HepG2 (cell line): ENCODE measurements around the gene EIF4G3. TPM values are rescaled to one million over a fixed set of nuclear protein-coding genes. Genes with fewer than 3 reads are reported as not detected.

Experiments used
- ATF5 ChIP-seq: sonication (generic); formaldehyde crosslinking; IDR thresholded peaks from 2 replicates; pipeline ENCODE4 v1.4.0; 2020; ENCODE audit warnings: mild to moderate bottlenecking, low read depth, missing genetic modification reagents
- CBX2 ChIP-seq, 2 experiments: fragments of 200-600 bp in 1 of 2; sonication (generic); formaldehyde crosslinking in 1 of 2; IDR thresholded peaks; 2 replicates each; pipeline versions ENCODE4 v1.7.0 to v1.8.1; 2018 to 2022; ENCODE audit warnings: low read depth in 2 of 2, low read length in 1 of 2, mild to moderate bottlenecking in 1 of 2, missing genetic modification reagents in 1 of 2
- DR1 ChIP-seq: sonication (generic); formaldehyde crosslinking; IDR thresholded peaks from 2 replicates; pipeline ENCODE4 v1.8.0; 2021; ENCODE audit warnings: mild to moderate bottlenecking, missing genetic modification reagents, inconsistent platforms
- JUNB ChIP-seq: sonication (generic); formaldehyde crosslinking; IDR thresholded peaks from 2 replicates; pipeline ENCODE4 v1.8.0; 2022; ENCODE audit warnings: missing genetic modification reagents, mild to moderate bottlenecking, borderline replicate concordance
- MAX ChIP-seq: IDR thresholded peaks from 2 replicates; pipeline ENCODE4 v1.6.1; 2012; ENCODE audit warnings: inconsistent platforms
- MZF1 ChIP-seq: sonication (generic); formaldehyde crosslinking; IDR thresholded peaks from 2 replicates; pipeline ENCODE4 v1.8.1; 2023; ENCODE audit warnings: mild to moderate bottlenecking, missing genetic modification reagents, borderline replicate concordance
- NR2F2 ChIP-seq: IDR thresholded peaks from 2 replicates; pipeline ENCODE4 v1.6.1; 2012; ENCODE audit warnings: low read depth, inconsistent platforms, borderline replicate concordance
- SMAD9 ChIP-seq: sonication (generic); formaldehyde crosslinking; IDR thresholded peaks from 2 replicates; pipeline ENCODE4 v1.5.1; 2020; ENCODE audit warnings: mild to moderate bottlenecking, missing genetic modification reagents
- SOX5 ChIP-seq: IDR thresholded peaks from 2 replicates; pipeline ENCODE4 v1.6.1; 2016; ENCODE audit warnings: borderline replicate concordance
- SSRP1 ChIP-seq: IDR thresholded peaks from 2 replicates; pipeline ENCODE4 v1.6.1; 2016; ENCODE audit warnings: control low read depth
- U2AF2 ChIP-seq: fragments of 200-400 bp; formaldehyde crosslinking; IDR thresholded peaks from 2 replicates; pipeline ENCODE4 v1.6.1; 2017; ENCODE audit warnings: low read depth, mild to moderate bottlenecking, low read length
- ZBTB40 ChIP-seq, 2 experiments: fragments of 450-650 bp in 1 of 2; sonication (generic) in 1 of 2; formaldehyde crosslinking in 1 of 2; IDR thresholded peaks; 2 replicates each; pipeline versions ENCODE4 v1.6.1 to v1.8.0; 2016 to 2022; ENCODE audit warnings: antibody characterized with exemption in 1 of 2, mild to moderate bottlenecking in 1 of 2, missing genetic modification reagents in 1 of 2
- ZNF431 ChIP-seq: sonication (generic); formaldehyde crosslinking; IDR thresholded peaks from 2 replicates; pipeline ENCODE4 v1.9.0; 2022; ENCODE audit warnings: missing genetic modification reagents, low read depth, mild to moderate bottlenecking, borderline replicate concordance
- ZNF441 ChIP-seq: sonication (generic); formaldehyde crosslinking; IDR thresholded peaks from 2 replicates; pipeline ENCODE4 v1.7.0; 2021; ENCODE audit warnings: missing genetic modification reagents, borderline replicate concordance
- ZNF781 ChIP-seq: sonication (generic); formaldehyde crosslinking; IDR thresholded peaks from 2 replicates; pipeline ENCODE4 v1.5.1; 2020; ENCODE audit warnings: borderline replicate concordance, mild to moderate bottlenecking, missing genetic modification reagents; ENCODE audit errors: not compliant biosample characterization
- polyA plus RNA-seq, 8 experiments: library from polyadenylated mRNA; depleted of rRNA in 3 of 8; stranded (reverse) in 7 of 8; unstranded in 1 of 8; fragments of >200 nt; fragmentation: Illumina TruSeq in 4 of 8; extraction: Trizol in 4 of 8; gene quantifications; 2 replicates each; pipeline versions ENCODE4 v1.2.1 to v1.2.3, GENCODE V29; 2011 to 2016; ENCODE audit warnings: low read depth in 4 of 8, missing spikeins in 1 of 8, mixed read lengths in 1 of 8; ENCODE audit not compliant: insufficient read depth in 1 of 8
- total RNA-seq, 5 experiments: library from RNA; depleted of rRNA; stranded (reverse); fragments of >200 nt; fragmentation: Illumina TruSeq; extraction: Trizol; gene quantifications; 2 replicates each; pipeline ENCODE4 v1.2.3, GENCODE V29; 2016; ENCODE audit warnings: low read depth in 1 of 5
- TF ChIP-seq, protein P1 (sequence below): sonication (generic); formaldehyde crosslinking; IDR thresholded peaks from 2 replicates; pipeline ENCODE4 v1.5.0; 2020; ENCODE audit warnings: mild to moderate bottlenecking, missing genetic modification reagents

Gene EIF4G3
- total and polyA plus RNA-seq, 2 of the 13 experiments (the other 11 are each of a cell fraction or from before 2014, with no cell fraction given), result 22.2 to 27.6 TPM

DNA sequence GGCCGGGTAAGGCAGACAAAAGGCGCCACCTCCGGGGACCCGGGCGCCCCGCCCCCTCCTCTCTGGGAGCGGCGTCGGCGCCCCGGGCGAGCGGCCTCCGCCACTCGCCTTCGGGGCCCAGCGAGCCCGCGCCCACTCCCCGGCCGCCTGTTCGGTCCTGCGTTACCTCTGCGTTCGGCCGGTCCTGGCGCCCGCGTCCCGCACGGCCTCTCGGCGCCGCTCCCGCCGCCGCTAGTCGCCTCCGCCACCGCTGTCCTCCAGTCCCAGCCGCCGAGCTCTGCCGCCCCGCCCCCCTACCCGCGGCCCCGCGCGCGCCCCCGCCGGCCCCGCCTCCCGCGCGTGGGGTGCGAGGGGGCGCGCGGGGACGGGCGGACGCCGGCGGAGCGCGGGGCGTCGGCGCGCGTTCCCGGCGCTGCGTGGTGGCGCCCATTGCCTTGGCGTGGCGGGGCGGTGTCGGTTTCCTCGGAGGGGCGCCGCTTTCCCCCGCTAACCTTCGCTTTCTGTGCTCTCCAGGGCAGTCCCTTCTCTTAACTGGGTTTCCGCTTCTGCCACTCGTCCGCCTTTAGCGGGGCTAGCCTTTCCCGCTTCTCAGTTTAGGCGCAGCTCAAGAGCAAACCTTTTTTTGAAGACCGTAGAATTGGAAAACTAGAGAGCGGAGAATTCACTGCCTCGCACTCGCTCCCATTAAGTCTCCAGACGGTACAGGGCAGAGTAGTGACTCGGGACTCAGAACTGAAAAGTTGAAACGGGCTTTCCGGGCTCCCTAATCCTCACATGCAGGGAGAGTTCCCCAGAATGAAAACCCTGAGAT is 389.5 kb downstream of the EIF4G3 start, which contains the start of gene HP1BP3 (continued):
- TF ChIP-seq ZBTB40 (IDR thresholded peaks at IDR 0.05), result no peak
- TF ChIP-seq ZBTB40 (CRISPR knock-in tag; IDR thresholded peaks at IDR 0.05), result no peak
- TF ChIP-seq ZNF441 (CRISPR knock-in tag), result no peak
- no peak for TF ChIP-seq U2AF2
- peak; percentile 18 for TF ChIP-seq MAX
- no peak for TF ChIP-seq SSRP1 (CRISPR knock-in tag)
- TF ChIP-seq, protein P1, sequence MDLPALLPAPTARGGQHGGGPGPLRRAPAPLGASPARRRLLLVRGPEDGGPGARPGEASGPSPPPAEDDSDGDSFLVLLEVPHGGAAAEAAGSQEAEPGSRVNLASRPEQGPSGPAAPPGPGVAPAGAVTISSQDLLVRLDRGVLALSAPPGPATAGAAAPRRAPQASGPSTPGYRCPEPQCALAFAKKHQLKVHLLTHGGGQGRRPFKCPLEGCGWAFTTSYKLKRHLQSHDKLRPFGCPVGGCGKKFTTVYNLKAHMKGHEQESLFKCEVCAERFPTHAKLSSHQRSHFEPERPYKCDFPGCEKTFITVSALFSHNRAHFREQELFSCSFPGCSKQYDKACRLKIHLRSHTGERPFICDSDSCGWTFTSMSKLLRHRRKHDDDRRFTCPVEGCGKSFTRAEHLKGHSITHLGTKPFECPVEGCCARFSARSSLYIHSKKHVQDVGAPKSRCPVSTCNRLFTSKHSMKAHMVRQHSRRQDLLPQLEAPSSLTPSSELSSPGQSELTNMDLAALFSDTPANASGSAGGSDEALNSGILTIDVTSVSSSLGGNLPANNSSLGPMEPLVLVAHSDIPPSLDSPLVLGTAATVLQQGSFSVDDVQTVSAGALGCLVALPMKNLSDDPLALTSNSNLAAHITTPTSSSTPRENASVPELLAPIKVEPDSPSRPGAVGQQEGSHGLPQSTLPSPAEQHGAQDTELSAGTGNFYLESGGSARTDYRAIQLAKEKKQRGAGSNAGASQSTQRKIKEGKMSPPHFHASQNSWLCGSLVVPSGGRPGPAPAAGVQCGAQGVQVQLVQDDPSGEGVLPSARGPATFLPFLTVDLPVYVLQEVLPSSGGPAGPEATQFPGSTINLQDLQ (CRISPR knock-in tag), result no peak
- TF ChIP-seq SMAD9 (CRISPR knock-in tag), result no peak
- TF ChIP-seq ZNF431 (CRISPR knock-in tag), result no peak
- TF ChIP-seq ZNF781 (CRISPR knock-in tag), result no peak
- TF ChIP-seq NR2F2, result no peak
- no peak for TF ChIP-seq CBX2 (IDR thresholded peaks at IDR 0.05; ENCODE audit: low read depth, low read length)
- no peak for TF ChIP-seq CBX2 (CRISPR knock-in tag; IDR thresholded peaks at IDR 0.05; ENCODE audit: low read depth)
- no peak for TF ChIP-seq ATF5 (CRISPR knock-in tag)
- no peak for TF ChIP-seq DR1 (CRISPR knock-in tag)
- TF ChIP-seq MZF1 (CRISPR knock-in tag), result no peak
- no peak for TF ChIP-seq JUNB (CRISPR knock-in tag)
- no peak for TF ChIP-seq SOX5 (CRISPR knock-in tag)
